ENCODE measurements around the gene RND3. TPM values are rescaled to one million over a fixed set of nuclear protein-coding genes. Genes with fewer than 3 reads are reported as not detected.

RND3 gene, protein sequence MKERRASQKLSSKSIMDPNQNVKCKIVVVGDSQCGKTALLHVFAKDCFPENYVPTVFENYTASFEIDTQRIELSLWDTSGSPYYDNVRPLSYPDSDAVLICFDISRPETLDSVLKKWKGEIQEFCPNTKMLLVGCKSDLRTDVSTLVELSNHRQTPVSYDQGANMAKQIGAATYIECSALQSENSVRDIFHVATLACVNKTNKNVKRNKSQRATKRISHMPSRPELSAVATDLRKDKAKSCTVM
- total RNA-seq, result 413 and 658 TPM in 2 replicates

DNA sequence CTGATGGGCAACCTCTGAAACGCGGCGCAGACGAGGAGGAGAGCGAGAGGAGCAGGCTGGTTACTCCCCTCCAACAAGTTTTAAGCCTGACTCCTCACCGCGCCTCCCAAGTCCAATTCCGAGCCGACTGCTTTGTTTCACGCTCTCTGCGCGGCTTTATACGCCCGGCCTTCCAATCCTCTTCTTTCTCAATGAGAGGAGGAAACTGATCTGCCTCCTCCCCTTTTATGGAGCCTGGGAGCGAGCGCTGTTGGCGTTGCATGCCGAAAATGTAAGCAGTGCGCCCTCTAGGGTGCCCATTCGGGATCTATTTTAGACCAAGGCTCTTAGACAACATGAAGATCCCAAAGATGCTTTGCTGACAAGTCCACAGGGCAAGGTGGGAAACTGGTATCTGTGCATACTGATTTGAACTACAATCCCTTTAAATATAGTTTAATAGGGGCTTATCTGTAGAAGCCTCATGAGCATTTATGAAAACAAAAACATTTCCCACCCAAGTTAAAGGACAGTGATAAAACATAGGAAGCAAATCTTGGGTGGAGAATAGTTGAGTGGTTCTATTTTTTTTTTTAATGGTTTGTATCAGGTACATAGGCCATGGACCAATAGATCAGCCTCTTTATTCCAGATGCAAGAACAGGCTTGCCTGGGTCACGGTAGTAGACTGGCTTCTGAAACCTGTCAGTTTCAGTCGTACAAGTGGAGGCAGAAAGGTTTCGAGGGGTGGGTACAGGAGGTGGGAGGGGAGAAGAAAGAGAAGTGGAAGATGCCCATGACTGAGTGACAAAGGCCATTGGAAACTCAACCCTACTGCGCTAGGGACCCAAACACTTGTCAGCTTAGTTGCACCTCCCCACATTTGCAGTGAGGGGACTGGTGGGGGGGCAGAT, at the start of gene RND3:
TSS of gene RND3 (minus strand) at position 131 of the 893 bp plus-strand sequence. CDS start 250 bp downstream, outside the sequence.

